HG03097 (cell line): ENCODE data around the gene POLR2C.
"Not testable (repeated sequence)": the region's sequence is repeated elsewhere in the genome, so short reads cannot be mapped to it uniquely, and the experiment has no call there.

Source experiments
- ATAC-seq: cut with Tn5 transposase; IDR thresholded peaks from one replicate; pipeline ENCODE4 v1.9.1; 2021; ENCODE audit not compliant: unreplicated experiment, low FRiP score

The POLR2C gene

DNA sequence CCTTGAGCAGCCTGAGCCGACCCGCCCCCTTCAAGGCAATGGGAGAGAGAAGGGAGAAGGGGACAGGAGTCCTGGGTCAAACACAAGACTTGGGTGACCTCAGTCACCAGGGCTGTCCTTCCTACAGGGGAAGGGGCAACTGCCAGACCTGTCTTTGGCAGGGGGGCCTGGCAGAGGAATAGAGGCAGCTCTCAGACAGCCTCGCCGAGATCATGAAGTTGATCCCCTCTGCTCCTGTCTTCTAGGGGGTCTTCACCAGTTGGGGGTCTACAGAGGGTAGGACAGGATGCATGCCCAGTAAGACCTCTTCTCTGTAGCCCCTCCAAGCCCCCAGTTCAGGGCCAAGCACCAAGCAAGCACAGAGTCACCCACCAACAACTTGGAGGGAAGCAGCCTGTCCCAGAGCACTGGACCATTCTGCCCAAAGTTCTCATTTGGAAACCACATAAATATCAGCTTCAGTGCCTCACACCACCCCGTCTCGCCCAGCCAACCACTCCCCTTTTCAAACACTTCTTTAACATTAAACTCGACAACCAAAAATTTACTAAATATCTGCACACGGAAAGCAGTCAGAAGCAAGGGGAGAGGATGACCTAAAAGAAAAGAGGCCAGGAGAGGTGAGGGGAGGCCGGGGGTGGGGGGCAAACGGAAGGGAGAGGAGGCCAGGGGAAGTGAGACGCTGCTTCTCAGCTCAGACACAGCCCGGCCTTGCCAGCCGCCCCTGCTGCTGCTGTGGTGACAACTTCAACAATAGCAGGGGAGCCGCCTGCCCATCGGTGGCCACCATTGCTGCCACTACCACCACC, 16.1 kb downstream of the POLR2C start:
- ATAC-seq: no peak

DNA sequence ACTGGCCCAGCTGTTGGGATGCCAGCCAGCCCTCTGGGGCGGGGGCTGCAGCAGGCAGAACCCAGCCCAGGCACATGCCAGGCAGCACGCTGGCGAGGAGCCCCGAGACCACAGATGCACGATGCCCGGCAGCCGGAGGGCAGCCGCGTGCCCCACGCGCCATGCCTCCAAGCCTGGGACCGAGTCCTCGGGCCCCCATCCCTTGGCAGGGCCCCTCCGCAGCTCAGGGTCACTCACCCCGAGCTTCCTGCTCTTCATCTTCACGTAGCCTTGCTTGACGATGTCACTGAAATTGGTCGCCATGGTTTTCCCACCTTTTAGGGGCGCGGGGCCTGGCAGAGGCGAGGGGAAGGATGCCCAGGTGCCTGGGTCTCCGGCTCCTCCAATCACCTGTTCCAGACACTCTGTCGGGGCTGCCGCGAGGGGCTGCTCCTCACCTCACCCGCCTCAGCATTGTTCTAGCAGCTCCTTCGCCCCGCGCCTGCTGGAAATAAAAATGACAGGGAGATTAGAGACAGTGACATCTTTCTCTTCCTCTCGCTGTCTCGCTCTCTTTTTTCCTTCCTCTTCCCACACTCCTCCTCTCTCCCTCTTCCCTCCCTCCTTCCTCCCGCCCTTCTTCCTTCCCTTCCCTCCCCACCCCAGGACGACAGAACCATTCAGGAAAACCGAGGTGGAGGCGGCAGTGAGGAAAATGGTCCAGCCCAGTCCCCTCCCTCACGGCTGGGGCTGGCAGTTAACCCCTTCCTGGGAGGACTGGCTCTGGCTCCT, 16.9 kb downstream of the POLR2C start:
- ATAC-seq: no peak

DNA sequence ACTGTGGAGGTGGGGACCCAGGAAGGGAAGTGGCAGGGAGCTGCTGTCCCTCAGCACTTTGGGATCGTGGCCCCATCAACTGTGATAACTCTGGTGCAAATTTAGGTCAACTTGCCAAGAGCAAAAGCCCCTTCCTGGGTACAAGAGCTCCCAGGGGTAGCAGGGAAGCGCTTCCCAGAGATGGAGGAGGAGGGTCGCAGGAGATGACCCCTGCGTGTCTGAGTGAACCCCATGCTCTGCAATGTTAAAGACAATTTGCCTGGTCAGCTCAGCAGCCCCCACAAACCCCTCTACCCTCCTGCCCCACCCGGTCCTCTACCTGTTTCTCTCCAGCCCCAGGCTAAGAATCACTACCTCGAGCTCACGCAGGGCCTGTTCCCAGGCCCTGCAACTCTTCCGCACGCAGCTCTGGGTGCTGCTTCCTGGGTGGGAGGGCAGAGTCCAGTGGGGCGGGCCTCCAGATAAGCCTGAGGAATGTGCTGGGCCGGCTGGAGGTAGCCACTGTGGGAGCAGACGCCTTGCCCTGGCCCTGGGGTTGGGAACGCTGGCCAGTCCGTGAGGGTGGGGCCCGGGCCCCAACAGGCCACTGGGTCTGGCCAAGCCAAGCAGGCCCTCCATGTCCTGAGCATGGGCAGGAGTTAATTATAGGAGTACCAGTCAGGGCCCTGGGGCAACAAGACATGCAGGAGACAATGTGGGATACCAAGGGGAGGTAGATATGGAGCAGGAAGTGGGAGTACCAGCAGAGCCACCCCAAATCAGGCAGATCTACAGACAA, 17.7 kb downstream of the POLR2C start:
- no peak for ATAC-seq

DNA sequence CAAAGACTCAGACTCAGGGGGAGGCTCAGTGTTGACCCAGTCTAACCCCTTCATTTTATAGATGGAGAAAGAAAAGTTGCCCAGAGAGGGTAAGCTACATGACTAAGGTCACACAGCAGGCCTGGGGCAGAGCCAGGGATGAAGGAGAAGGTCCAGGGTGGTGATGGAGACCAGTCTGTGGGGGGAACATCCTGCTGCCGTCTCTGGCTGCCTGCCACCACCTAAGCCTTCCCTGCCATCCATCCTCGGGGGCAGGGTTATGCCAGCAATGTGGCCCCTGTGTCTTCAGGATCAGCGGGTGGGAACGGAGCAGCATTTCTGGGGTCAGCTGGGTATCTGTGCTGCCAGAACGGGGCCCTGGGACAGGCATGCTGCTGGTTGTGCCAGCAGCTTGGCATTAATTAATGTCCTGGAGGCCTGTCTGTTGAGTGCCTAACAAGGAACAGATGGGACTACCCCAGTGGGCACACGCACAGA, 18.3 kb downstream of the POLR2C start:
- no peak for ATAC-seq

DNA sequence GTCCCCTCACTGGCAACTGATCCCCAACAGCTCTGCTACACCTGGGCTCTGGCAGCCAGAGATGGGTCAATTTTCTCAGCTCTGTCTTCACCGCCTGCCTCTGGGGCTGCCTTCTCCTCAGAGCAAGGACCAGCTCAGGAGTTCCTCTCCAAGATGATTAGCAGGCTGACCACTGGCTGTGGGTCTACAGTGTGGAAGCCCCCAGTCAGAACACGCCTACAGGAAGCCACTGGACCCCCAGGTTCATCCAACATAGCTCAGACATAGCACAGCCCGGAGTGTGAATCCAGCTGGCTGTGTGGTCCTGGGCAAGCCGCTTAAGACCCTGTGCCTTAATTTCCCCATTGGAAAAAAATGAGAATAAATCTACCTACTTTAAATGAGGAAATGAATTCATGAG, 18.9 kb downstream of the POLR2C start:
- no peak for ATAC-seq

DNA sequence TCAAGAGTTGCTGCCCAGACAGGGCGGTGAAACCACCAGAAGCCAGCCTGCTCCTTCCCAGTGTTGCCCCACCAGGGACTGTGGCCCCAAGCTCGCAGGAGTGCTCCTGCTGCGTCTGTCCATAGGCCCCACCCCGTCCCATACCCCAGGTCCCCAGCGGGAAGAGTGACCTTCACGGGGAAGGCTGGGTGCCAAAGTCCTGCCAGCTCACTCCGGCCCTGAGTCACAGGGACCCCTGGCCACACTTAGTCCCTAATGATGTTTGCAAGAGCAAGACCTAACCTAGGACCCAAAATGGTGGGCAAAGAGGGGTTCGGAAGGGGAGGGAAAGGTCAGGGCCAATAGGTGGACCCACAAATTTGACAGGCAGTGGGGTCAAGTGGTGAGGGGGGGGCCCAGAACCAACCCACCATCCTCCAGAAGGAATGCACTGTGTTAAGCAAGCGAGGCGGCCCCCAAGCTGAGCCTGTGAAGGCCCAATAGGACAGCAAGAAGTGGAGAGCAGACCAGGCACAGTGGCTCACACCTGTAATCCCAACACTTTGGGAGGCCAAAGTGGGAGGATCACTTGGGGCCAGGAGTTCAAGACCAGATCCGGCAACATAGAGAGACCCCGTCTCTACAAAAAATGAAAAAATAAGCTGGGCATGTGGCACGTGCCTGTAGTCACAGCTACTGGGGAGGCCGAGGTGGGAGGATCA, 20.5 kb downstream of the POLR2C start:
- no peak for ATAC-seq

DNA sequence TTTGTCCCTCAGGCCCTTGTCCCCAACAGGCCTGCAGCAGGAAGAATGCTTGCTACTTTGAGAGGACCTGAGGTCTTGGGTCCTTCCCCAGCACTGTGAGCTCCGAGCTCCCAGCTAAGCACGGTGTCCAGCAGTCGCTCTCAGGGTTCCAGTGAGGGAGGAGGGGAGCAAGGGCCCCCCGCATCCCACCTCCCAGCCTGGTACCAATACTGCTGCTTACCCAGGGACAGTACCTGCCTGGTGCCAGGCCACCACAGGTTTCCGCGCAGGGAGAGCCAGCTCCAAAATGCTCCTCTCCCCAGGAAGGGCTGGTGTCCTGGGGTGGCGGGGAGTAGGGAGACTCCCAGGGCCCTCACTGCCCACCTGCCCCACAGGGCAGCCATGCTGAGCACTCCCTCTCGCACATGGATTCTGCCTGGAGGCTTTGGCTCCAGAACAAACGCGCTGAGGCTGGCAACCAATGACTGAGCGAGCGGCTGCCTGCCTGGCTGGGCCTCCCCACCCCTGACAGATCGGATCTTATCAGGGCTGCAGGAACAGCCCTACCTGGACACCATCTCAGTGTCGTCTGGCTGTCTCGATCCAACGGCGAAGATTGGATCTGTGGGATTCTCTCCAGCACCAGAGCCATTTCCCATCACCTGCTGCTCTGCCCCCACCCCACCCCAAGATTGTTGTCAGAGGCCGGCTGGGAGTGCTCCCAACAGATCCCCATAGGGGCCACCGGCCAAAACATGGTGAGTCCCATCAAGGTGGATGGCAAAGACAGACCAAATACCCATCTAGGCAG, 21.4 kb downstream of the POLR2C start:
- ATAC-seq: no peak

DNA sequence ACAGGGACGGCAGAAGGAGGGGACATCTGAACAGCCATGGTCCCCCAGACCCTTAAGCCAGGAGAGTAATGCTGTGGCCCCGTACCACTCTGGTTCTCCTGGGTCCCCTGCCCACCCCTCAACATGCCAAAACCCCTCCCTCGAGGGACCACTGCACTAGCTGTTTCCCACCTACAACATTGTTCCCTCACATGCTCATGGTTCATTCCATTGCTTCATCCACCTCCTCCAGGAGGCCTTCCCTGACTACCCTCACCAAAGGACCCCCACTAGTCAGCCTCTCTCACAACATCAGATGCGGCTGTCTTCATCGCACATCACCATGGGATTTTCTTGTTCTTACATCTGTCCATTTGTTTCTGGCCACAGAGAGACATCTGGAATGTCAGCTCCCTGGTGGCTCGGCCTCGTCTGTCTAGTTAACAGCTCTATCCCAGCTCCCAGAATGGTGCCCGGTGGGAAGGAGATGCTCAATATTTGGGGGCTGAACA, 22.1 kb downstream of the POLR2C start:
- ATAC-seq: no peak

DNA sequence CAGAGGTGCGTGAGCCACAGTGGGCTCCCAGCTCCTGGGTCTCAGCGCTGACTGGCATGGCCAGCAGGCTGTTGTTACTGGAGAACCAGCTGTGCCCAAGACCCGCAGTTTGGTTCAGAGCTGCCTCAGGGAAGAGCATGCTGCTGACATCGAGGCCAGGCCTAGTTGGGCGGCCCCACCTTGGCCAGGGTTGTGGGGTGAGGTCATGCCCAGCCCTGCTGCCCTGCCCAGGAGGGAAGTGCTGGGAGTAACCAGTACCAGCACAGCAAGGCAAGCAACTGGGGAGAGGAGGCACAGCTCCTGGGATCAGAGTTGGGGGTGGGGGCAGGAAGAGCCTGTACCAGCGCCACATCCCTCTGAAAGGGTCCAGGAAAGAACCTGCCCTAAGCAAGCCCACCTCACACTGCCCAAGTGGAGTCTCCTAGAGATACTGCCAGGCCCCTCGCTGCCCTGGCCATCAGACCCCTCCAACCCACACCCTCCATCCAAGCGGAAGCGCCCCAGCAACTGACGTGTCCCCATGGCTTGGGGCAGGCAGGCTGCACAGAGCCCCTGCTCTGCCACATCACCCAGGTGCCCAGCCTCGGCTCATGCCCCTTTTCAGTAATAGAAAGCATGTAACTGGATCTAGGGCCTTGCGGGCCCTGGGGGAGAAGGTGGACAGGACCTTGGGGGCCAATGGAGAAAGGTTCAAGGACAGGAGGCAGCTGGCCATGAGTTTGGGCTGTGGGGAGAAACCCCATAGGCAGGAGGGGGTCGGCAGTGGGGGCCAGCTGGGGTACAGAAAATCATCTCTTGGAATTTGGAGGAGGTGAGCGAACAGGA, 22.8 kb downstream of the POLR2C start:
- ATAC-seq: no peak

DNA sequence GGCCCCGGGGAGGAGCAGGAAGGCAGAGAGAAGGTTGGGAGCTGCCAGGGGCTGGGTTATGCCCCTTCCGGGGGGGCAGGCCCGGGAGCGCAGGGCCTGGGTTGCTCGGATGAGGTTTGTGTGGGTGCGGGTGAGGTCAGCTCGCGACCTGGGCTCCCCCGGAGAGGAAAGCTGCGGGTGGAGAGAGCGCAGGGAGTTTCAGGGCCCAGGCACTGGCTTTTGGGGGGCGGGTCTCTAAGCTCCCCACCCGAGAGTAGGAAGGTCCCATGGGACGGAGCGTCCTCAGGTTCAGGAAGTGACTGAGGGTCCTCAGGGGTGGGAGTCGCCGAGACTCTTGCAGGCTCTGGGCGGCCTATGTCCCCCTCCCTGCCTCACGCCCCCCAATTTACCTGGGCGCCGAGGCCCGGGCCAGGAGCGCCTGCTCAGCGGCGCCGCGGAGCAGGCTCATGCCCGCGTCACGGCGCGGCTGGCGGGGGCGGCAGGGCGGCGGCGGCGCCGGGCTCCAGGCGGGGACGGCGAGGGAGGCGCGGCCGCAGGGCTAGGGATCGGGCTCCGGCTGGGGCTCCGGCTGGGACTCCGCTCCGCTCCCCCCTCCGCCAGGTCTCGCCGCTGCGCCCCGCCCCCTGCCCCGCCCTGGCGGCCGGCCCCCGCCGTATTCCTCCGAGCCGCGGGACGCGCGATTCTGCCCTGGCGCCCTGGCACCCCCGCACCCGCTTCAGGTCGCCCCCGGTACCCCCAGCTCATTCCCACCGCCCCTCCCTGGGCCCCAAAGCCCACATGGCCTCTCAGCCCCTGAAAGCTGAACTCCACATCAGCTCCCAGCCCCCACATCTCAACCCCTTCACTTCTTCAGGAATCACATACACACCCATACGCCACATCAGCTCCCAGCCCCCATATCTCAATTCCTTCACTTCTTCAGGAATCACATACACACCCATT, 23.7 kb downstream of the POLR2C start, which contains the start of gene DOK4:
Gene DOK4 (minus strand): TSS at position 578 of the 942 bp plus-strand sequence. CDS start 6,986 bp downstream, outside the sequence.
- peak; percentile 87 for ATAC-seq

DNA sequence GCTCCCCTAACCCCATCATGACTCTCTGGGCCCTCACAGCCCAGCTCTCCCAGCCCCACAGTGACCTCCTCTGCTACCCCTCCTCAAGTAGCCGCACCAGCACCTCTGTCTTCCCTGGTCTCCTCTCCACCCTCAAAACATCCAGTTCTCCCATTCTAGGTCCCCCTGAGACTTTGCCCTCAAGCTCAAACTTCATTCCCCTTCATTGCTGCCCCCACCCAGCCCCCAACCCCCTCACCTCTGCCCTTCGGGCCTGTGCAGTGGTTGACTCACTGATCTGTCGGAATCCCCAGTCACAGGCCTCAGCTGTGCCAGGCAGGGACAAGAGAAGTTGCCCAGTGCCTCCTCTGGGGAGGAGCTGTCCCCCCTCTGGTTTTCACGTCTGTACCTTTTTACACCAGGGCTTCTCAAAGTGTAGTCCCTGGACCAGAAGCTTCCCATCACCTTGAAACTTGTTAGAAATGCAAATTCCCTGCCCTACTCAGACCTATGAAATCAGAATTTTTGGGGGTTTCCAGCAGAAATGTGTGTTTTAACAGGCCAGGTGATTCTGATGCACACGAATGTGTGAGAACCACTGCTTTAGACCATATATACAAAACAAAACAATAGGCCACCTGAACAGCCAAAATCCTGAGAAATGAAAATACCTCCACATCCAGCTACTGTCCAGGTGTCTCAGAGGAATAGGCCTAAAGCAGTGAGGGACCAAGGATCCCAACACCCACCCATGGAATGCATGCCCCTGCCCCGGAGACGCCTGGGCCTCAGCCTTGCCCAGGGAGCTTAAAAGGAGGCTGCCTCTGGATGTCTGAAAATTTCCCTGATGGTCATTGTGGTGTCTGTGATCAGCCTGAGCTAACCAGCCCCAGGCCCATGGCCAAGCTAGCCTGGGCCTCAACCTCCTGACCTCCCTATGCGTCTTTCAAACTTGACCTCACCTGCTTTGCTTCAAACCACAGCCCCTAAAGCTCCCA, 24.7 kb downstream of the POLR2C start:
- no peak for ATAC-seq

DNA sequence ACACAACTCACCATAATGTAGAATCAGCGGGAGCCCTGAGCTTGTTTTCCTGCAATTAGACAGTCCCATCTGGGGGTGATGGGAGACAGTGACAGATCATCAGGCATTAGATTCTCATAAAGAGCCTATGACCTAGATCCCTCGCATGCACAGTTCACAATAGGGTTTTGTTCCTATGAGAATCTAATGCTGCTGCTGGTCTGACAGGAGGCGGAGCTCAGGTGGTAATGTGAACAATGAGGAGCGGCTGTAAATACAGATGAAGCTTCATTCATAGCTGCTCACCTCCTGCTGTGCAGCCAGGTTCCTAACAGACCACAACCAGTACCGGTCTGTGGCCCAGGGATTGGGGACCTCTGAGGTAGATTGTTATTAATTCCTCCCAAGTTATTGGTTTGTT, 26.8 kb downstream of the POLR2C start:
- no peak for ATAC-seq

DNA sequence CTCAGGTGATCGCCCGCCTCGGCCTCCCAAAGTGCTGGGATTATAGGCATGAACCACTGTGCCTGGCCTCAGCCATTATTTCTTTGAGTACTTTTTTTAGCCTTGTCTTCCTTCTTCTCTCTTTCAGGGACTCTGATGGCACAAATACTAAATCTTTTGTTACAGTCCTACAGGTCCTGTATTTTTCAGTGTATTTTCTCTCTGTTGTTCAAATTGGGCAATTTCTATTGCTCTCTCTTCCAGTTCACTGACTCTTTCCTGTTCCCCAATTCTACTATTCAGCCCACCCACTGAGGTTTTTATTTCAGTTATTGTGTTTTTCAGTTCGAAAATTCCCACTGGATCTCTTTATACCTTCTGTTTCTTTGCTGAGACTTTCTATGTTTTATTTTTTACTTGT, 31.3 kb downstream of the POLR2C start:
- ATAC-seq: no peak

DNA sequence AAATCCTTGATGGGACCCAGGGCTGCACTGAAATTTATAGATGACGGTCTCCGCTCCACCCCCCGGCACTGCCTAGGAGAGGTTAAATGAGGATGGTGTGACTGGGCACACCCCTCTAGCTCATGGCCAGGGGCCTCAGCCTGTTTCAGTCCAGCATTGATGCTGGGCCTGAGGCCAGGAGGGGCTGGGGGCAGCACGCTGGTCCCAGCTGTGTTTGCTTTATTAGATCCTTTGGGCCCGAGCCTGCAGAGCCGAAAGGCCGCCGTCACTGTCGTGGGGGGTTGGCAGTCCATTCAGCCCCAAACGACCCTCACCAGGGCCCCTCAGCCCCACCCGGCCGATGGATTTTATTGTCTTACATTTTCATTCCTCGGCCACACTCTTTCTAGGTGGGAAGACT, 34.6 kb downstream of the POLR2C start:
- no peak for ATAC-seq

DNA sequence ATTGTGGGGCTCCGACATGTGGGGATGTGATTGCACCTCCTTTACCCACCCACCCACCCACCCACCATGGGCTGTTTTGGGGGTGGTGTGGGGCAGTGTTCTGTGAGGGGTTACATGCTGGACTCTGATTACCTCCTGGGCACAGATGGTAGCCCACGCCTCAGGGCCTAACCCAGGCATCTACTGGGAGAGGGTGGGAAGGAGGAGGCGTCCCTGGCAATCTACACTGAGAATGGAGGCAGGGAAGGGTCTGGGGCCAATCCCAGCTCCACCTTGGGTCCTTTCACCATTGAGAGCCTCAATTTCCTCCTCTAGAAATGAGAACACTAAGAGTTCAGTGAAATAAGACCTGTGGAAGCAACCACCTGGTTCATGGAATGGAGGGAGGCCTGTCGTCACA, 35.6 kb downstream of the POLR2C start:
- ATAC-seq: no peak

DNA sequence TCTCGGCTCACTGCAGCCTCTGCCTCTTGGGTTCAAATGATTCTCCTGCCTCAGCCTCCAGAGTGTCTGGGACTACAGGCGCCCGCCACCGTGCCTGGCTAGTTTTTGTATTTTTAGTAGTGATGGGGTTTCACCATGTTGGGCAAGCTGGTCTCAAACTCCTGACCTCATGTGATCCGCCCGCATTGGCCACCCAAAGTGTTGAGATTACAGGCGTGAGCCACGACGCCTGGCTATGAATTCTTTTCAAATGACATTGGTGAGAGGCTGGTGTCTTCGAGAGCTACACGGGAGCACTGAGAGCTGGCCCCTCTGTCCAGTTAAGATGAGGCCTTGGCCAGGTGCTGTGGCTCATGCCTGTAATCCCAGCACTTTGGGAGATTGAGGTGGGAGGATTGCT, 37.5 kb downstream of the POLR2C start:
- ATAC-seq: not testable (repeated sequence)
